ENCODE results near the gene GPC6.

DNA sequence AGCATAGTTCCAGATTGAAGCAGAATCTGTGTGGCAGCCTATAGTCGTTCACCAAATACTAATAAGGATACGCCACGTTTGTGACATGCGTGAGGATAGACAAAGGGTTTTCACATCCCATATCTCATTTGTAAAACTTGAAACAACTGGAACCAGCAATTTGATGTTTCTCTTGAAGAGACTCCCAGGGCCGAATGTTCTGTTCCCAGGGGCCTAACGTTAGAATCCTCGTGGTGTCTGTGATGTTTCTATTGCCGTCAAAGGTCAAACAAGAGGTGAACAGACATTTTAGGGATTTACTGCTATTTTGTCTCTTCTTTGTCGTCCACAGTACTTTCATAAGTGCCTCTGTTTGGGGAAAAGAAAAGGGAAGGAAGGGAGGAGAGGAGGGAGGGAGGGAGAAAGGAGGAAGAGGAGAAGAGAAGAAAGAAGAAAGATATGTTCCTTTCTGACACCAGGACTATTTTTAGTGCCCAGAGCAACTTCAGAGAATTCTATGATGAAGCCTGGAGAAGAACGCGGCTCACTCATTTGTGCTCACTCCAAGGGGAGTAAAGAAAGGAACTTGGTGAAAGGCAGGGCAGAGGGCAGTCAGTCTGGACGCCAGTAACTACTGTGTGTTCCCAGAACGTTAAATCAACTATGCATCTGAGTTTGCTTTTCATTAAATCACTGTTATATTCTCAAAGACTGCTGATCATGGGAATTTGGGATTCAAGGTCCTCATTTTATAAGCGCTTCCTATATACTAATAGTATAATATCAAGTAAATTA is 1098.3 kb downstream of the GPC6 start:
- TF ChIP-seq, protein P1, sequence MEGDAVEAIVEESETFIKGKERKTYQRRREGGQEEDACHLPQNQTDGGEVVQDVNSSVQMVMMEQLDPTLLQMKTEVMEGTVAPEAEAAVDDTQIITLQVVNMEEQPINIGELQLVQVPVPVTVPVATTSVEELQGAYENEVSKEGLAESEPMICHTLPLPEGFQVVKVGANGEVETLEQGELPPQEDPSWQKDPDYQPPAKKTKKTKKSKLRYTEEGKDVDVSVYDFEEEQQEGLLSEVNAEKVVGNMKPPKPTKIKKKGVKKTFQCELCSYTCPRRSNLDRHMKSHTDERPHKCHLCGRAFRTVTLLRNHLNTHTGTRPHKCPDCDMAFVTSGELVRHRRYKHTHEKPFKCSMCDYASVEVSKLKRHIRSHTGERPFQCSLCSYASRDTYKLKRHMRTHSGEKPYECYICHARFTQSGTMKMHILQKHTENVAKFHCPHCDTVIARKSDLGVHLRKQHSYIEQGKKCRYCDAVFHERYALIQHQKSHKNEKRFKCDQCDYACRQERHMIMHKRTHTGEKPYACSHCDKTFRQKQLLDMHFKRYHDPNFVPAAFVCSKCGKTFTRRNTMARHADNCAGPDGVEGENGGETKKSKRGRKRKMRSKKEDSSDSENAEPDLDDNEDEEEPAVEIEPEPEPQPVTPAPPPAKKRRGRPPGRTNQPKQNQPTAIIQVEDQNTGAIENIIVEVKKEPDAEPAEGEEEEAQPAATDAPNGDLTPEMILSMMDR (IDR thresholded peaks at IDR 0.05), result no peak
- TF ChIP-seq EZH2 (IDR thresholded peaks at IDR 0.05), result no peak

All from neural progenitor cell (in vitro differentiated cells).